ENCODE measurements around the gene ZNF580. TPM values are rescaled to one million over a fixed set of nuclear protein-coding genes. Genes with fewer than 3 reads are reported as not detected.

Gene ZNF580
- total and polyA plus RNA-seq, 10 of the 15 experiments (the other 5 are each of a cell fraction or from before 2014, with no cell fraction given), result 2.3 to 31.8 (median 10.0) TPM

DNA sequence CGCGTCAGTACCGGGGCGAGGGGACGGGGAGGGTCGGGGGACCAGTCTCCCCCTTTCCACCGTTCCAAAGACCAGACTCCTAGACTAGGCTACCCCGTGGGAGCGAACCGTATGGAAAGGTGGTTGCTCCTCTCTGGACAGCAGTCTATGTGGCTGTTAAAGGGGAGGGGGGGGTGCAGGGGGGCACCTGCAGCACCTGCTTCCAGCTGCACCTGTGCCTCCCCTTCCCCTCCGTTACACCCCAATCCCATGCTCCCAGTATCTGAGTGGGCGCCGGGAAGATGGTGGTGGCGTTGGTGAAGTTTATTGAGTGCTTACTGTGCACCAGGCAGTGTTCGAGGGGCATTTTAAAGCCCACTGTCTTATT, 40.2 kb upstream of the ZNF580 start:
- intact Hi-C loops (cut with micrococcal nuclease; ENCODE audit: unreplicated experiment) (loop anchor here (5.0 kb wide), 1 partner anchor 42 kb away; the partner anchor contains the start of genes ZNF580 and ZNF581), in situ Hi-C loops (cut with MboI) (no loop called here)
- Histone ChIP-seq H3K36me3 (ENCODE audit: control insufficient read depth in 2 of 2, insufficient read depth in 2 of 2, low read length in 1 of 2) (peaks cover 0 to 1% of the 10 kb centered on the region in 2 experiments; a peak in 1 of 4 replicates), H3K9me3 (replicated peaks; ENCODE audit: control insufficient read depth, insufficient read depth, low read length) (no peaks in the 10 kb centered on the region; the same call in 2 of the 3 replicates), H3K4me2 (ENCODE audit: control insufficient read depth, insufficient read depth) (peak overlapping the region; percentile 96), H2AFZ (ENCODE audit: control insufficient read depth, low read depth, low read length) (peak overlapping the region; percentile 30; the same call in 1 of the 2 replicates), H3K79me2 (ENCODE audit: control insufficient read depth, insufficient read depth, low read length) (peaks cover 10% of the 10 kb centered on the region), H3K4me1 (ENCODE audit: control insufficient read depth, insufficient read depth, low read length) (peaks cover 10% of the 10 kb centered on the region; the same call in 1 of the 2 replicates), H3K27me3 (replicated peaks in 1 of 2; ENCODE audit: control insufficient read depth in 2 of 2, insufficient read depth in 2 of 2, low read length in 1 of 2) (no peaks in the 10 kb centered on the region), H3K9ac (ENCODE audit: control insufficient read depth, insufficient read depth, low read length) (peak overlapping the region; percentile 95), H4K20me1 (ENCODE audit: control insufficient read depth, insufficient read depth) (no peaks in the 10 kb centered on the region), H3K4me3 (peak overlapping the region; percentile 88), H3K27ac (ENCODE audit: control insufficient read depth, insufficient read depth) (peak overlapping the region; percentile 99)
- POLR2A ChIA-PET, result interaction anchor here (0.6 to 1.4 kb wide), 4 partner anchors 33 to 71 kb away, joined by 4 to 8 read pairs (median 6); no protein-coding TSS in a partner anchor
- RAD21 ChIA-PET (ENCODE audit: unreplicated experiment), result interaction anchor here (1.4 kb wide), 1 partner anchor 10 kb away, joined by 4 read pairs; no protein-coding TSS in a partner anchor
- CTCF ChIA-PET, result interaction anchor here (1.0 to 2.3 kb wide), 3 partner anchors 30 to 54 kb away, joined by 3 to 11 read pairs (median 6); partner anchors contain the start of gene U2AF2
- SMC1A ChIA-PET (ENCODE audit: uncharacterized antibody, unreplicated experiment), result interaction anchor here (0.6 to 2.3 kb wide), 3 partner anchors 32 to 141 kb away, joined by 3 to 16 read pairs (median 4); no protein-coding TSS in a partner anchor
- no peak for FAIRE-seq
- no TSS peak for BruUV-seq (replicated peaks)
- DNase-seq (ENCODE audit: low read depth, low spot score), result no peak
- TF ChIP-seq RFX5 (IDR thresholded peaks at IDR 0.05; ENCODE audit: low read depth, low read length) (no peak), HDAC6 (IDR thresholded peaks at IDR 0.05; ENCODE audit: unreplicated experiment) (no peak), STAT1 (conservative IDR thresholded peaks at IDR 0.05) (no peak), CHD4 (IDR thresholded peaks at IDR 0.05) (no peak)
- 11% methylated on average over 9 of the region's 15 CpGs for WGBS (ENCODE audit: insufficient coverage, insufficient replicate concordance, low lambda C conversion rate, missing lambda C conversion rate)
- no peak for ATAC-seq

DNA sequence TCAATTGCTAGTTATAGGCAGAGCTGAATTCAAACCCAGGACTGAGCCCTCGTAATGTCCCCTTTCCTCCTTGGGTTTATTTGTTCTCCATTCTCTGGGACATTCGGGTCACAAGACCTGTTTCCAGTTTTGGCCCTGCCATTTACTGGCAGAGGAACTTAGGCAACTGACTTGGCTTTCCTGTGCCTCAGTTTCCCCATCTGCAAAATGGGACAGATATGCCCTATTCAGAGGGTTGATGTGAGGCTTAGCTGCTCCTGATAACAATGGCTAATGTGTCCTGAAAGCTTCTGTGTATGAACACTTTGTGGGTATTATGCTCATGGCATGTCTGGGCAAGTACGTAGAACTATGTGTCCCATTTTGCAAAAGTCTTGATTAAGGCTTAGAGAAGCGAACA, 39.7 kb upstream of the ZNF580 start:
- 80% methylated on average over 4 of the region's 4 CpGs for WGBS (ENCODE audit: insufficient coverage, insufficient replicate concordance, low lambda C conversion rate, missing lambda C conversion rate)
- ChIA-PET CTCF (interaction anchor here (1.0 to 2.3 kb wide), 3 partner anchors 30 to 53 kb away, joined by 3 to 11 read pairs (median 6); partner anchors contain the start of gene U2AF2), POLR2A (interaction anchor here (0.7 to 1.4 kb wide), 3 partner anchors 32 to 71 kb away, joined by 4 to 8 read pairs (median 7); no protein-coding TSS in a partner anchor), SMC1A (ENCODE audit: uncharacterized antibody, unreplicated experiment) (interaction anchor here (0.6 kb wide), 1 partner anchor 142 kb away, joined by 3 read pairs; no protein-coding TSS in a partner anchor), RAD21 (ENCODE audit: unreplicated experiment) (interaction anchor here (1.4 kb wide), 1 partner anchor 10 kb away, joined by 4 read pairs; no protein-coding TSS in a partner anchor)
- H3K4me2 ChIP-seq (ENCODE audit: control insufficient read depth, insufficient read depth), result peak overlapping the region; percentile 96
- ATAC-seq, result no peak
- H3K27ac ChIP-seq (ENCODE audit: control insufficient read depth, insufficient read depth), result peak overlapping the region; percentile 99
- no peak overlapping the region for H2AFZ ChIP-seq (ENCODE audit: control insufficient read depth, low read depth, low read length)
- H3K4me1 ChIP-seq (ENCODE audit: control insufficient read depth, insufficient read depth, low read length), result peaks cover 10% of the 10 kb centered on the region; the same call in 1 of the 2 replicates
- intact Hi-C loops (cut with micrococcal nuclease; ENCODE audit: unreplicated experiment), result loop anchor here (5.0 kb wide), 1 partner anchor 41 kb away; the partner anchor contains the start of genes ZNF580 and ZNF581
- DNase-seq (ENCODE audit: low read depth, low spot score), result no peak
- FAIRE-seq, result no peak
- no peaks in the 10 kb centered on the region for H3K27me3 ChIP-seq (replicated peaks in 1 of 2; ENCODE audit: control insufficient read depth in 2 of 2, insufficient read depth in 2 of 2, low read length in 1 of 2)
- H3K9ac ChIP-seq (ENCODE audit: control insufficient read depth, insufficient read depth, low read length), result peak overlapping the region; percentile 95
- no peaks in the 10 kb centered on the region for H3K36me3 ChIP-seq (ENCODE audit: control insufficient read depth in 2 of 2, insufficient read depth in 2 of 2, low read length in 1 of 2)
- H3K79me2 ChIP-seq (ENCODE audit: control insufficient read depth, insufficient read depth, low read length), result peaks cover 13% of the 10 kb centered on the region
- no peaks in the 10 kb centered on the region for H4K20me1 ChIP-seq (ENCODE audit: control insufficient read depth, insufficient read depth)
- peak overlapping the region; percentile 88 for H3K4me3 ChIP-seq
- H3K9me3 ChIP-seq (replicated peaks; ENCODE audit: control insufficient read depth, insufficient read depth, low read length), result no peaks in the 10 kb centered on the region; the same call in 2 of the 3 replicates
- in situ Hi-C loops (cut with MboI), result no loop called here
- TSS peak; percentile 74 for BruUV-seq (replicated peaks)
- TF ChIP-seq, protein P1, sequence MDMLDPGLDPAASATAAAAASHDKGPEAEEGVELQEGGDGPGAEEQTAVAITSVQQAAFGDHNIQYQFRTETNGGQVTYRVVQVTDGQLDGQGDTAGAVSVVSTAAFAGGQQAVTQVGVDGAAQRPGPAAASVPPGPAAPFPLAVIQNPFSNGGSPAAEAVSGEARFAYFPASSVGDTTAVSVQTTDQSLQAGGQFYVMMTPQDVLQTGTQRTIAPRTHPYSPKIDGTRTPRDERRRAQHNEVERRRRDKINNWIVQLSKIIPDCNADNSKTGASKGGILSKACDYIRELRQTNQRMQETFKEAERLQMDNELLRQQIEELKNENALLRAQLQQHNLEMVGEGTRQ (IDR thresholded peaks at IDR 0.05; ENCODE audit: borderline replicate concordance, low read depth, low read length), result no peak
- no peak for TF ChIP-seq ATF7 (IDR thresholded peaks at IDR 0.05; ENCODE audit: low read depth)
- TF ChIP-seq JUND (IDR thresholded peaks at IDR 0.05; ENCODE audit: low read depth, low read length), result no peak
- TF ChIP-seq, protein P2, sequence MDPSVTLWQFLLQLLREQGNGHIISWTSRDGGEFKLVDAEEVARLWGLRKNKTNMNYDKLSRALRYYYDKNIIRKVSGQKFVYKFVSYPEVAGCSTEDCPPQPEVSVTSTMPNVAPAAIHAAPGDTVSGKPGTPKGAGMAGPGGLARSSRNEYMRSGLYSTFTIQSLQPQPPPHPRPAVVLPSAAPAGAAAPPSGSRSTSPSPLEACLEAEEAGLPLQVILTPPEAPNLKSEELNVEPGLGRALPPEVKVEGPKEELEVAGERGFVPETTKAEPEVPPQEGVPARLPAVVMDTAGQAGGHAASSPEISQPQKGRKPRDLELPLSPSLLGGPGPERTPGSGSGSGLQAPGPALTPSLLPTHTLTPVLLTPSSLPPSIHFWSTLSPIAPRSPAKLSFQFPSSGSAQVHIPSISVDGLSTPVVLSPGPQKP (IDR thresholded peaks at IDR 0.05; ENCODE audit: low read depth, low read length), result no peak
- no peak for TF ChIP-seq POU2F2 (IDR thresholded peaks at IDR 0.05; ENCODE audit: borderline replicate concordance, low read depth, low read length)
- TF ChIP-seq, protein P3, sequence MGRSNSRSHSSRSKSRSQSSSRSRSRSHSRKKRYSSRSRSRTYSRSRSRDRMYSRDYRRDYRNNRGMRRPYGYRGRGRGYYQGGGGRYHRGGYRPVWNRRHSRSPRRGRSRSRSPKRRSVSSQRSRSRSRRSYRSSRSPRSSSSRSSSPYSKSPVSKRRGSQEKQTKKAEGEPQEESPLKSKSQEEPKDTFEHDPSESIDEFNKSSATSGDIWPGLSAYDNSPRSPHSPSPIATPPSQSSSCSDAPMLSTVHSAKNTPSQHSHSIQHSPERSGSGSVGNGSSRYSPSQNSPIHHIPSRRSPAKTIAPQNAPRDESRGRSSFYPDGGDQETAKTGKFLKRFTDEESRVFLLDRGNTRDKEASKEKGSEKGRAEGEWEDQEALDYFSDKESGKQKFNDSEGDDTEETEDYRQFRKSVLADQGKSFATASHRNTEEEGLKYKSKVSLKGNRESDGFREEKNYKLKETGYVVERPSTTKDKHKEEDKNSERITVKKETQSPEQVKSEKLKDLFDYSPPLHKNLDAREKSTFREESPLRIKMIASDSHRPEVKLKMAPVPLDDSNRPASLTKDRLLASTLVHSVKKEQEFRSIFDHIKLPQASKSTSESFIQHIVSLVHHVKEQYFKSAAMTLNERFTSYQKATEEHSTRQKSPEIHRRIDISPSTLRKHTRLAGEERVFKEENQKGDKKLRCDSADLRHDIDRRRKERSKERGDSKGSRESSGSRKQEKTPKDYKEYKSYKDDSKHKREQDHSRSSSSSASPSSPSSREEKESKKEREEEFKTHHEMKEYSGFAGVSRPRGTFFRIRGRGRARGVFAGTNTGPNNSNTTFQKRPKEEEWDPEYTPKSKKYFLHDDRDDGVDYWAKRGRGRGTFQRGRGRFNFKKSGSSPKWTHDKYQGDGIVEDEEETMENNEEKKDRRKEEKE (IDR thresholded peaks at IDR 0.05), result no peak
